Panc1 (cell line): ENCODE results near the gene GID4. TPM values are rescaled to one million over a fixed set of nuclear protein-coding genes. Genes with fewer than 3 reads are reported as not detected.

Experiments used
- ATAC-seq: fragments of 200-7000 bp; cut with Tn5 transposase; 2 replicates; pipeline ENCODE4 v1.9.1; 2020; ENCODE audit warnings: mild to moderate bottlenecking, moderate library complexity
- Bru-seq: library from RNA; stranded (reverse); fragments of 400-500 nt; gene quantifications from one replicate; lab custom pipeline; 2021; lab: Mats Ljungman, UMichigan
- BruChase-seq, 2 experiments: library from RNA; stranded (reverse); fragments of 400-500 nt; gene quantifications; one replicate each; lab custom pipeline; 2021; lab: Mats Ljungman, UMichigan
- BruUV-seq: library from RNA; stranded (reverse); fragments of 400-500 nt; replicated peaks from 2 replicates; lab custom pipeline; 2021; lab: Mats Ljungman, UMichigan
- CTCF ChIA-PET: fragments of 300-600 bp; sonication (Branson Sonifier 250); formaldehyde crosslinking; loops from one replicate; lab custom pipeline; 2022; ENCODE audit warnings: antibody characterized with exemption; lab: Charles Lee
- POLR2A ChIA-PET: fragments of 300-600 bp; sonication (Branson Sonifier 250); formaldehyde crosslinking; loops from one replicate; lab custom pipeline; 2022; ENCODE audit warnings: antibody characterized with exemption; lab: Charles Lee
- DNase-seq: peaks from one replicate; pipeline ENCODE4 v3.0.0-alpha.2; 2010; ENCODE audit warnings: low read depth, low spot score
- H3K27ac ChIP-seq: 2 replicates; pipeline ENCODE4 v1.5.1; 2011; ENCODE audit warnings: mild to moderate bottlenecking, low read length, inconsistent platforms
- H3K27me3 ChIP-seq: fragments of 200-500 bp; sonication (Bioruptor generic); 2 replicates; pipeline ENCODE4 v1.6.0; 2014; ENCODE audit warnings: low read length, inconsistent platforms; ENCODE audit not compliant: control insufficient read depth, insufficient read depth
- H3K36me3 ChIP-seq: fragments of 200-500 bp; sonication (Bioruptor generic); 2 replicates; pipeline ENCODE4 v1.5.1; 2014; ENCODE audit warnings: inconsistent platforms, mild to moderate bottlenecking, low read length, moderate library complexity; ENCODE audit not compliant: control insufficient read depth, insufficient read depth
- H3K4me1 ChIP-seq: 2 replicates; pipeline ENCODE4 v1.5.1; 2011; ENCODE audit warnings: inconsistent platforms, mild to moderate bottlenecking, low read length, moderate library complexity; ENCODE audit not compliant: control insufficient read depth, insufficient read depth
- H3K4me3 ChIP-seq, 2 experiments: 2 replicates each; pipeline ENCODE4 v1.5.1; 2011 to 2012; ENCODE audit warnings: low read depth in 2 of 2, low read length in 2 of 2, mild to moderate bottlenecking in 2 of 2, inconsistent platforms in 1 of 2, moderate library complexity in 1 of 2
- H3K9me3 ChIP-seq: fragments of 200-500 bp; sonication (Bioruptor generic); 2 replicates; pipeline ENCODE4 v1.5.1; 2014; ENCODE audit warnings: low read depth, mild to moderate bottlenecking, inconsistent platforms, low read length, moderate library complexity; ENCODE audit not compliant: control insufficient read depth, insufficient read depth
- POLR2AphosphoS5 ChIP-seq: IDR thresholded peaks from 2 replicates; pipeline ENCODE4 v1.6.1; 2012; ENCODE audit warnings: mild to moderate bottlenecking, low read depth, low read length, moderate library complexity
- REST ChIP-seq, 2 experiments: IDR thresholded peaks; 2 replicates each; pipeline ENCODE4 v1.6.1; 2011 to 2012; ENCODE audit warnings: low read depth in 2 of 2, control low read depth in 1 of 2, low read length in 1 of 2, mild to moderate bottlenecking in 1 of 2, moderate library complexity in 1 of 2; ENCODE audit not compliant: insufficient read depth in 1 of 2
- SIN3A ChIP-seq: IDR thresholded peaks from 2 replicates; pipeline ENCODE4 v1.6.1; 2012; ENCODE audit warnings: low read depth, mild to moderate bottlenecking, low read length, moderate library complexity, borderline replicate concordance; ENCODE audit not compliant: insufficient read depth
- TCF7L2 ChIP-seq: IDR thresholded peaks from 2 replicates; pipeline ENCODE4 v1.6.1; 2011; ENCODE audit warnings: mild to moderate bottlenecking, low read depth, low read length, inconsistent platforms
- in situ Hi-C: cut with HindIII; loops from 2 replicates; pipeline ENCODE4 v1.10.0; 2016; ENCODE audit warnings: low sequenced_read_pairs, low pct_unique_long_range_greater_than_20kb
- intact Hi-C: fragments of 100-400 bp; cut with micrococcal nuclease; formaldehyde crosslinking; loops from one replicate; pipeline ENCODE4 v1.10.0; 2022; ENCODE audit not compliant: unreplicated experiment
- long read RNA-seq: library from polyadenylated mRNA; unstranded; transcript quantifications from one replicate; pipeline ENCODE4 v2.0.0, GENCODE V29; 2021; ENCODE audit not compliant: unreplicated experiment
- polyA plus RNA-seq: library from polyadenylated mRNA; unstranded; fragments of >200 nt; gene quantifications from one replicate; pipeline ENCODE4 v1.2.1, GENCODE V29; 2012; ENCODE audit warnings: missing spikeins; ENCODE audit not compliant: insufficient read length
- total RNA-seq: library from RNA; stranded (reverse); gene quantifications from one replicate; pipeline ENCODE4 v1.2.1, GENCODE V29; 2021; ENCODE audit not compliant: unreplicated experiment
- TF ChIP-seq, protein P1 (sequence below): fragments of 450-650 bp; IDR thresholded peaks from 2 replicates; pipeline ENCODE4 v1.5.1; 2017; ENCODE audit warnings: mild to moderate bottlenecking

Gene GID4
- total RNA-seq: 11.1 TPM
- 6.7 TPM for polyA plus RNA-seq
- percentile 55 among the genes with signal in this experiment for Bru-seq, nascent RNA
- percentile 61 among the genes with signal in this experiment for BruChase-seq, experiment 1, labeled RNA remaining after a 2-hour chase
- BruChase-seq, experiment 2, labeled RNA remaining after a 6-hour chase: percentile 57 among the genes with signal in this experiment
- long read RNA-seq, full-length matches to known transcripts: 6 of 13 reads
- long read RNA-seq, partial matches to known transcripts: 3 of 13 reads
- long read RNA-seq, other reads (novel, unspliced or antisense): 4 of 13 reads

DNA sequence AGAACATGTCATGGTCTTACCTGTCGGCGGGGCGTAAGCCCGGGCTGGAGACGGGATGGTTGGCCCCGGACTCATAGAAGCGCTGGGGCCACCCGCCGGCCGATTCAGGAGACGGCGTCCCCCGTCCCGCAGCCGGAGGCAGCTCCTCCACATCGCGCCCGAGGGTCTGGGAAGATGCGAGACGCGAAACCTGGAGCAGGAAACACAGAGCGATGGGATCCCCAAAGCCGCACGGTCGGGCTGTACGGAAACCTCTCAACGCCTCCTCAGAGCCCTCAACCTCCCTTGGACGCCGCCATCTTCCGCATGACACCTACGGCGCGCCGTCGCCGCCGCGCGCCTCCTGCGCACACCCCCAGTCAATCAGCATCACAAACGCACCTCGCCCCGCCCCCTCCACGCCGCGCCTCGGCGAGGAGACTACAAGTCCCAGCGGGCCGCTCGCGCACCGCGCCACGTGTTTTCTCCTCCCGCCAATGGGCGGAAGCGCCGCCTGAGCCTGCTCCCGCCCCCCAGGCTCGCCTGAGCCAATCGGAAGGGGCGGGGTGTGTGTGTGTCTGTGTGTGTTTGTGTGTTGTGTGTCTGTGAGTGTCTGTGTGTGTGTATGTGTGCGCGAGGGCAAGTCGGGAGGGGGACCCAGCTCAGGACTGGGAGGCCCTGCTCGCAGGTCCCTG is at the start of gene GID4, which contains the start of gene ATPAF2:
Gene GID4, plus strand, starts transcription at position 548 of the 674 bp plus-strand sequence. Its CDS starts 57 bp downstream, at position 605.
Gene ATPAF2, minus strand, starts transcription at position 308 of the 674 bp plus-strand sequence. Its CDS starts 155 bp downstream, at position 153.
- peak; percentile 92 for DNase-seq
- H3K36me3 ChIP-seq: no peaks in the 10 kb centered on the region; the same call in 1 of the 2 replicates
- peaks cover 22% of the 10 kb centered on the region for H3K4me1 ChIP-seq
- intact Hi-C loops: loop anchor here (10.0 kb wide), 1 partner anchor 214 kb away; no protein-coding TSS in a partner anchor
- H3K4me3 ChIP-seq: peak within 1 kb of the TSS; percentile 82 to 86
- BruUV-seq: no TSS peak
- CTCF ChIA-PET: no interaction called here
- POLR2A ChIA-PET: no interaction called here
- no peaks in the 10 kb centered on the region for H3K27me3 ChIP-seq
- H3K9me3 ChIP-seq: no peaks in the 10 kb centered on the region
- ATAC-seq: peak; percentile 96
- TF ChIP-seq SIN3A (peak; percentile 83; the same call in 1 of the 2 replicates), TCF7L2 (peak; percentile 60; the same call in 1 of the 2 replicates)
- TF ChIP-seq, protein P1, sequence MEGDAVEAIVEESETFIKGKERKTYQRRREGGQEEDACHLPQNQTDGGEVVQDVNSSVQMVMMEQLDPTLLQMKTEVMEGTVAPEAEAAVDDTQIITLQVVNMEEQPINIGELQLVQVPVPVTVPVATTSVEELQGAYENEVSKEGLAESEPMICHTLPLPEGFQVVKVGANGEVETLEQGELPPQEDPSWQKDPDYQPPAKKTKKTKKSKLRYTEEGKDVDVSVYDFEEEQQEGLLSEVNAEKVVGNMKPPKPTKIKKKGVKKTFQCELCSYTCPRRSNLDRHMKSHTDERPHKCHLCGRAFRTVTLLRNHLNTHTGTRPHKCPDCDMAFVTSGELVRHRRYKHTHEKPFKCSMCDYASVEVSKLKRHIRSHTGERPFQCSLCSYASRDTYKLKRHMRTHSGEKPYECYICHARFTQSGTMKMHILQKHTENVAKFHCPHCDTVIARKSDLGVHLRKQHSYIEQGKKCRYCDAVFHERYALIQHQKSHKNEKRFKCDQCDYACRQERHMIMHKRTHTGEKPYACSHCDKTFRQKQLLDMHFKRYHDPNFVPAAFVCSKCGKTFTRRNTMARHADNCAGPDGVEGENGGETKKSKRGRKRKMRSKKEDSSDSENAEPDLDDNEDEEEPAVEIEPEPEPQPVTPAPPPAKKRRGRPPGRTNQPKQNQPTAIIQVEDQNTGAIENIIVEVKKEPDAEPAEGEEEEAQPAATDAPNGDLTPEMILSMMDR: no peak
- in situ Hi-C loops: no loop called here
- peak within 1 kb of the TSS; percentile 76 for H3K27ac ChIP-seq

GRCh38 chr17:17989618-17990017 is 49.6 kb upstream of the GID4 start:
- Histone ChIP-seq H3K9me3 (no peaks in the 10 kb centered on the region), H3K4me3 (no peak overlapping the region), H3K27ac (peak overlapping the region; percentile 78; the same call in 1 of the 2 replicates), H3K4me1 (peaks cover 14% of the 10 kb centered on the region), H3K36me3 (no peaks in the 10 kb centered on the region), H3K27me3 (no peaks in the 10 kb centered on the region)
- DNase-seq (no peak), ATAC-seq (no peak)
- intact Hi-C loops: no loop called here
- in situ Hi-C loops: no loop called here
- TF ChIP-seq, protein P1: no peak
- TF ChIP-seq TCF7L2: no peak
- TF ChIP-seq POLR2AphosphoS5: no peak
- no peak for TF ChIP-seq SIN3A
- no peak for TF ChIP-seq REST (IDR thresholded peaks at IDR 0.05; ENCODE audit: insufficient read depth in 1 of 2, low read depth in 2 of 2, low read length in 1 of 2)
- ChIA-PET CTCF (no interaction called here), POLR2A (interaction anchor here (0.6 kb wide), 1 partner anchor 14 kb away, joined by 4 read pairs; no protein-coding TSS in a partner anchor)
- no TSS peak for BruUV-seq
